ENCODE measurements around the gene EPHA3. TPM values are rescaled to one million over a fixed set of nuclear protein-coding genes. Genes with fewer than 3 reads are reported as not detected.

The EPHA3 gene
- total RNA-seq, 1 experiment from 2014 or later: 0.20 TPM

DNA sequence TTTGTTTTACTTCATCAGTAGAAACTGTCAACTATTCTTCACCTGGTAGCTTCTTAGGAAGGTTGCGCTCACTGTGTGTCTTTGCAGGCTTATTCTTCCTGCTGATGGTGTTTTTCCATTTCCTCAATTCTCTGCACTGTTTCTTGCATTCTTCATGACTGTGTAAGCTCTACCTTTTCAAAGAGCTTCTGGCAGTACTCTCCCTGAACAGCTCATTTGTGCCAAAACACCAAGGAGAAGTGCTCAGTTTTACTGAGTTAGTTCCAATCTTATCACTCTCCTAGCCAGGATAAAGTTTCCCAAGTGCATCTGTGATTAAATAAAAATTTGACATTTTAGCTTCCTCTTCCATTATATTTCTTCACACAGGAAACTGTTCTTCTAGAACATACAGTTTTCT, 339.8 kb downstream of the EPHA3 start:
- no peak for DNase-seq (ENCODE audit: low read depth)

DNA sequence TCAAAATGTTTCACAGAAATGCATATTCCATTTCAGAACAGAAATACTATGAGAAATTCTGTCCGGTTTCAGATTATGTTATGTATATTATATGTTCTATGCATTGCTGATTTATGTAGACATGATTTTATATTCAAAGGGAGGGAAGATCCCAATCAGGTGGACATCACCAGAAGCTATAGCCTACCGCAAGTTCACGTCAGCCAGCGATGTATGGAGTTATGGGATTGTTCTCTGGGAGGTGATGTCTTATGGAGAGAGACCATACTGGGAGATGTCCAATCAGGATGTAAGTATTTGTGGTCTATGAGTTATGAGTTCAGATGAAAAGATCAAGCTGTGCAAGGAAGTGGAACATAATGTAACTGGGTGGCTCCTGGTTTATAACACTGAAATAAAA, 341.7 kb downstream of the EPHA3 start:
- DNase-seq (ENCODE audit: low read depth): no peak

DNA sequence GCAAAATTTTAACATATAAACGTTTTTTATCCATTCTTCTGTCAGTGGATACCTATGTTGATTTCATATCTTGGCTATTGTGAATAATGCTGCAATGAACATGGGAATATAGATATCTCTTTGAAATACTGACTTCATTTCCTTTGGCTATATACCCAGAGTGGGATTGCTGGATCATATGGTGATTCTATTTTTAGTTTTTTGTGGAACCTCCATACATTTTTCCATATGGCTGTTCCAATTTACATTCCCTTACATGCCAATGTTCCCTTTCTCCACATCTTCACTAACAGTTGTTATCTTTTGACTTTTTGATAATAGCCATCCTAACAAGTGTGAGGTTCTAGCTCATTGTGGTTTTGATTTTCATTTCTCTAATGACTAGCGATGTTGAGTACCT, 344.6 kb downstream of the EPHA3 start:
- no peak for DNase-seq (ENCODE audit: low read depth)

DNA sequence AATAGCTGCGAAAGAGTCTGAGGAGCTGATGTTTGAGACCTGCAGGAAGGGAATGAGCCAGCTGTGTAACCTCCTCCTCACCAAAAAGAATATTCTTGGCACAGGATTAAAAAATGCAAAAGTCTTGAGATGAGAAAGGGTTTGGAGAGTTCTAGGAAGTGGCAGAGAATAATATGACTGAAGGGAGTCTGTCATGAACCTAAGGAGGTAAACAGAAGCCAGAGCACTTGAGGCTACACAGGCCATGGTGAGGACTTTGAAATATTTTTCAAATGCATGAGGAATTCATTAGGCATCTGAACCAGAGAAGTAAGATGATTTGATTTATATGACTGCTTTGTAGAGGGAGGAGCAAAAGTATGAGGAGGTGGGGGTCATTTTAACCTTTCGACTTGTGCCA, 347.8 kb downstream of the EPHA3 start:
- no peak for DNase-seq (ENCODE audit: low read depth)

DNA sequence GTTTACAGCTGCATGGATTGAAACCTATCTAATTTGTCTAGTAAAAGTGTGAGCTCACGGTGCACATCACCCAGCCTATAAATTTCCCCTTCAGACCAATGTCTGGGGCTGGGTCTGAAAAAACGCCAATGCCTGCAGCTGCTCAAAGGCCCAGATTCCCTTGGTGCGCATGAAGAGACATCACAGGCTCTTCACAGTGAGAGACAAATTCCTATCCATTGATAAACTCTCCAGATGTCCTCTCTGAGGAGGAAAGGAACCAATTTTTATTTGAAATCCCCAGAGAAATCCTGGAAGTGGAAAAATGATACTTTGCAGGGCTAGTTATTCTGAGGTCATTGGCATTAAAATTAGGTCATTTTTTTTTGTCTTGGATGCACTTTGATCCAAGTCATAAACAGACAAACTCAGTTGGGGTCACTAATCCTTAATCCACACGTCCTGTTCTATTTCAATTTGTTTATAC, 360.5 kb downstream of the EPHA3 start:
- no peak for DNase-seq (ENCODE audit: low read depth)

DNA sequence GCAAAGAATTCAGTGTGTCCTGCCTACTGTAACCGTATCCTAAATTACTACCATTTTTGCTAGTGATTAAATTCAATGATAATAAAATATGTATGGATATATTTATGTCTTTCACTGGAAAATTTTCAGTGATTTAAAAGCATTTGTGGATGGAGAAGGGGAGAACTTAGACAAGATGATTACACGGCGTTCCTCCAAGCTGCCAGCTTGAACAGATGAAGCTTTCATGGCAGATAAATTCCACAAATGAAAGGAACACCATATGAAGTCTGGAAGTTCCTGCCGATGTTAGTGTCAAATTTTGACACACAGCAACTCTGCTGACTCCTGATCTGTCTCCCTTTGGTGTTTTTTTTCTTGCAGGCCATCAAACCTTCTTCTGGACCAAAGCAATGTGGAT, 364.7 kb downstream of the EPHA3 start:
- no peak for DNase-seq (ENCODE audit: low read depth)

DNA sequence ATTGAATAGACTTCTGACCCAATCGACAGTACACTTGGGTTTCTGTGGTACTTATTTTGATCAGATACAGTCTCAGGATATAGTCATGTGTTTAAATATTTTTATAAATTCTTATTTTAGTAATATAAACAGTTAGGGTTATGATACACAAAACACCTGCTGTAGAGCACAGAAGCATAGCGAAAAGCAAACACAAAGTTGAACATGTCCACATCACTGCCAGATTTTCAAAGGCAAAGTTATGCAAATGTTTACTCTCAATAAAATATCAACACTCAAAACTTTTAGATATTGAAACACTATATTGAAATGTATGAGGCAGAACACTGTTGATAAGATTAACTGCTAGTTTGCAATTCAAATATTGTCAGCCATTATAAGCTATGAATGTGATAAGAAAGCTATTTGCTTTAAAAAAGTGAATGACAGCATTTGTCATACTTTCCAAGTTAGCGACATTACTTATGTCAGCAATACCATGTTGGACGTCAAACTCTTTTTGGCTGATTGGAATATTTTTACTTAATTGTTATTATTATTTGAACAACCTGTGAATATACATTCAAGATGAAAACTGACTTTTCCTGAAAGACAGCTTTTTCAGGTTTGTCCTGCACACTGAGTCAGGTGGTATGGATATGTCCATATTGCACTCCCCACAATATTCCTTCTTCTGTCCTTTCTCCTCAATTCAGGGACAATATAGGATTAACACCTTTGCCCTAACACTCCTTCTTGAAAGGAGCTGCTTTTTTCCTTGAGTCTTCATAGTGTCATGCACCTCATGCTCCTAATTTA, 367.1 kb downstream of the EPHA3 start:
- no peak for DNase-seq (ENCODE audit: low read depth)

DNA sequence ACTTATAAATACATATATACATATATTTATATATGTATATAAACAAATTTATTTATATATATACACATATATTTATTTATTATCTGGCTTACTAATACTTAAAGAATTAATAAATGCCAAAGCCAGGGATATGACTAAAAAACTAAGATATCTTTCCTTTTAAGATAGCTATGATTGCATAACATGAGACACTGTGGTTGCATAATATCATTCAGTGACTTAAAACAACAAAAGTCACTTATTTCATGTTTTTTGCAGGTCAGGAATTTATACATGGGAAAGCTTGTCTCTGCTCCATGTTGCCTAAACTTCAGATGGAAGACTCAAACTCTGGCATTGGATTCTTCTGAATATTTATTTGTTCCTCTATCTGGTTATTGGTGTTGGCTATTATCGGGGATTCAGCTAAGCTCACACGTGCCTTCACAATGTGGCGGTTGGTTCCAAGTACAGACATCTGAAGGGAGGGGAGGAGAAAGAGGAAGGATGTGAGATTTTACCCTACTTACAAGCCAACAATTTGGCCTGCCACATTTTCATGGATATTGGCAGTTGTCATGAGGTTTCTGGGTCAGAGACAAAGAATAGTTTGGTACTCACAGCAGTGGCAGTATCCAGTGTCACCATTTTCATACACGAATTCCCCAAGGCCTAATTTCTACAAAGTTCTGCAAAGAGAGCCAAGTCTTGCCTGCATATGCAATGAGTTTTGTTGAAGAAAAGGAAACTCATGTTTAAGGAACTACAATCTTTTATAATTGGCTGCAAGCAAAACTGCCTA, 381.6 kb downstream of the EPHA3 start:
- no peak for DNase-seq (ENCODE audit: low read depth)

DNA sequence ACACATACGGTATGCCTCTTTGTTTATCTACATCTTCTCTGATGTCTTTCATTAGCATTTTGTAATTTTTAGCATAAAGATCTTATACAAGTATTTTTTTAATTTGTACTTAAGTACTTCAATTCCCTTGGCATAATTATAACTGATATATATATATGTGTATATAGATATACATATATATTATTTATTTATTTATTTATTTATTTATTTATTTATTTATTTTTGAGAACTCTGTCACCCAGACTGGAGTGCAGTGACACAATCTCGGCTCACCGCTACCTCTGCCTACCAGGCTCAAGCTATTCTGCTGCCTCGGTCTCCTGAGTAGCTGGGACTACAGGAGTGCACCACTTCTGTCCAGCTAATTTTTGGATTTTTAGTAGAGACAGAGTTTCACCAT, 382.7 kb downstream of the EPHA3 start:
- DNase-seq (ENCODE audit: low read depth): no peak

DNA sequence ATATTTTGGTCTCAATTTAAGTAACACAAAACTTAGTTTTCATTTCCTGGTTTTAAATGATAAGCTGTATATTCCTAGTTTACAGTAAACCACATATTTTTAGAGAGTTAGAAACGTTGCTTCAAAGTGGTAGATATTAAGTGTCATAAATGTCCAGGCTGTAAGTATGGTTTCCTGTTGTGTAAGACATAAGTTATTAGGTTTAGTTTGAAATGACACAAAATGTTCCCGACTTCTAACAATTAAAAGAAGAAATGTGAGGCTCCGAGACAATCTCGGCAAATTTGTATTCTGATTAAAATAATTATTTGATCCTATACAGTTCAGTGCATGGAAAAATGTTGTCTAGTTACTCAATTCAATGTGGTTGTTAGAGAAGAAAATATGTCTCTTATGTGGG, 387.3 kb downstream of the EPHA3 start:
- DNase-seq (ENCODE audit: low read depth): no peak

DNA sequence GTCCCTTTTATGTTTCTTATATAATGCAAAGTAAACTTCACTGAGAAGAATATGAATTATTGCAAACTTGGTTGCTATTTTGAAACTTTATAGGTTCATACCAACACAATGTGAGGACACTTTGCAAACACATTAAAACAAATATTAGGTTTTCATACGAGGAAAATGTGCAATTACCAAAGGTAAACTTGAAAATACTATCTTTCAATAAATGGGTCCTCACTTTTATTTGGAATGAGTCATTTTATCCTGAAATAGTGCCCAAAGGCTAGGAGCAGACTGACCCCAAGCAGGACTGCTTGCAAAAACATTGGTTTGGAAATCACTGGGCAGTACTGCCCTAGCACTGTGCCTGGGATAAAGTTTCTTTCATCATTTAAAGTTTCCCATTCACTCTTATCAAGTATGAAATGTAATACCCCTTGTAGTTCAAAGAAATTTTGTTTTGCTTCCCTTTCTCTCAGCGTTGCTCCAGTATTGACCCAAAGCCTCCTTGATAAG, 396.5 kb downstream of the EPHA3 start:
- no peak for DNase-seq (ENCODE audit: low read depth)

DNA sequence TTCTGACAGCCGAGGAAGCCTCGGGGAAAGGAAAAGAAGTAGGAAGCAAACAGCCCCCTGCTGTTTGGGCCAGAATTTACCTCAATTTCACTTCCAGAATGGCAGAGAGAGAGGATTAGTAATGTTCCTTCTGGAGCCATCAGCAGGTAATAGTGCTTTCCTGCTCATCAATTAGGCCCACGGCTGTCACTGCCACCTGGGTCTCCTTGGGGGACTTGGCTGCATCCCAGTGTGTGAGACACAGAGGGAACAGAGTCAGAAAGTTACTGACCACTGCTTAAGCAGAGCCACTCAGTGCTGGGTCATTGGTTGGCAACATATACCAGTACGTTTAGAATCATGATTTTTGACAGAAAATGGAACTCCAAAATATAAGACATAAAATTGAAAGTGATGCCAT, 397.0 kb downstream of the EPHA3 start:
- DNase-seq (ENCODE audit: low read depth): no peak

DNA sequence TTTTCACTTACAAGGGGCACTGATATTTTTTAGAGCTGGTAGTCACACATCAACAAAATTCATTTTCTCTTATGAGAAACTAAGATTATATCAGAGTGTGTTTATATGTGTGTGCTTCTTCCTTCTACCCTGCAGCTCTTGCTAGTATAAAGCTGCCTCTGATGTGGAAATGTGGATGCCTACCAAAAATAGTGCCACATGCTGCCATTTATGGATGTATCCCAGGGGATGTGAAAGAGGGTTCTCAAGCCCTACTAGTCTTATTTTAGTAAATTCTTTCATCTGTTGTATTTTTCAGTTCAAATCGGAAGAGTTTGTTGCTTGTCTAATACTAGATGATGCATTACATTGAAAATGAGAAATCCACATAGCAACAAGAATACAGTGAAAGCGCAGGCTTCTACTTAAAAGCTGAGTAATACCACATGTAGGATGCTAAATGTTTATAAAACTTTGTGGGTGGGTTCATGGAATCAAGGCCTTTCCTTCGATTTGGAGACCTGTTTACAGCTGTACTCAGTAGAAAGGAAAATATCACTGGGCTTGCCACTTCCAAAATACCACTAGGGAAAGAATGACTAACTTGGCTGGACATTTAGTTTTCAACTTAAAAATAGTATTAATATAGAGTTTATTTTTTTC, 399.2 kb downstream of the EPHA3 start:
- DNase-seq (ENCODE audit: low read depth): no peak

DNA sequence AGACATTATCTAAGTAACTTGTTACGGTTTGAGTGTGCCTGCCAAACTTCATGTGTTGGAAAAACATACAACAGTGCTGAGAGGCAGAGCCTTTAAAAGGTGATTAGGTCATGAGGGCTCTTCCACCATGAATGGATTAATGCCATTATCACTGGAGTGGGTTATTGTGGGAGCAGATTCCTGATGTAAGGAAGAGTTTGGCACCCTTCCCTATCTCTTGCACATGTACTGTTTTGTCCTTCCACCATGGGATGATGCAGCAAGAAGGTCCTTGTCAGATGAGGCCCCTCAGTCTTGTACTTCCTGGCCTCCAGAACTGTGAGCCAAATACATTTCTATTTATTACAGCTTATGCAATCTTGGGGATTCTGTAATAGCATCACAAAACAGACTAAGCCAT, 413.9 kb downstream of the EPHA3 start:
- no peak for DNase-seq (ENCODE audit: low read depth)

DNA sequence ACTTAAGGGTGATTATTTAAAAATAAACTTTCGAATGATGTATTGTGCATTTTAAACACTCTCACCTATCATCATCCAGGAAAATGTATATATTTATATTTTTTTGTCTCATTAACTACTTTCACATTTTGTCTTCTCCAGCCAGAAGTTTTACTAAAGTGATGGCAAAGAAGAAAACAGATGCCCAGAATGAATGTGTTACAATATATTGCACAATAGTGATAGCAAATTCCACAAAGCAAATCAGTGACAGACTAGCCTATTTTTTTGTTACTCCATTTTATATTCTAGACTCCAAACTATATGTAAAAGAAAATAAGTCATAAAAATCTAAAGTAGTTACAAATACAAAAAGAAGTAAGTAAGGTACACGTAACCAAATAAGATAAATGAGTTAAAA, 414.7 kb downstream of the EPHA3 start:
- no peak for DNase-seq (ENCODE audit: low read depth)

DNA sequence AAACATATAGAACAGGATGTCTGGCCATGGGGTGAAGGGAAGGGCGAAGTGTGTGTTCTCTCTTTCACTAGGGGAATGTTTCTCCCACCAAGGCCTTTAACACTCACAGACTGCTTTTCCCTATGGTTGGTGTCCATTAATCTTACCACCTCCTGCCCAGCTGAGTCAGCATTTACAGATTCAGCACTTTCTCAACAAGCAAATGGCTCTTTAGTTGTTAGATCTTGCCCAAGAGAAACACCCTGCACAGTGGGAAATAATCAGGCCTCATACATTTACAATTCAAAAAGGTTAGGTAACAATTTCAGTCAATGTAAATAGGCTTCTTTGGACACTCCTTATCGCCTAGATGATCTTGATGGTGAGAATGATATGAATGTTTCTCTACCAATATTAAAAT, 418.2 kb downstream of the EPHA3 start:
- no peak for DNase-seq (ENCODE audit: low read depth)

DNA sequence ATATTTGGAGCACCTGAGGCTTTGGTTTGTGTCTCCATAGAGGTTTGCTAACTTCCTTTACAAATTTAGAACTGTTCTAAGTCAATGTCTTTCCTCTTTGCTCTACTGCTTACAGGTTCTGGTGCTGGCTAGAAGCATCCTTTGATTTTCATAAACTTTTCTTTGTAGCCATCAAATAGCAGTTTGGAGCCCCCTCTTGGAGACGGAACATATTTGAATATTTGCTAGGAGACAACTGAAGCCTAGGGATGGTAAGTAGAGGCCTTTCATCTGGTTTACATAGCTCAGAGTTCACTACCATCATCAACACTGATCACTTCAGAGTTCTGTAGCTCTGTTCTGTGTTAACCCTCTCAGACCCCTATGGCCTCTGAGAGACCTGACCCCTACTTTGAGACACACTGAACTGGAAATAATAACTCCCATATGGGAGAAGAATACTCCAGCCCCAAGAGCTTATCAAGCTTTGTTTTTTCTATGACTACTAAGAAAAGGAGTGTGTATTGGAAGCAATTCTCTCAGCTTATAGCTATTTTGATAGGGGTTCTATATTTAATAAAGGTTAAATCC, 420.4 kb downstream of the EPHA3 start:
- no peak for DNase-seq (ENCODE audit: low read depth)

Data from M059J (cell line).